H9 (cell line): ENCODE results near the gene TOP3B. TPM values are rescaled to one million over a fixed set of nuclear protein-coding genes. Genes with fewer than 3 reads are reported as not detected.

Source experiments
- DNase-seq: peaks from one replicate; pipeline ENCODE4 v3.0.0-alpha.2; 2017
- H2AFZ ChIP-seq: one replicate; pipeline ENCODE4 v1.6.1; 2013; ENCODE audit warnings: mild to moderate bottlenecking, low read length, control low read depth, moderate library complexity
- H2AK5ac ChIP-seq: 2 replicates; pipeline ENCODE4 v1.6.1; 2013; ENCODE audit warnings: low read length, control low read depth, mixed read lengths; ENCODE audit not compliant: insufficient read length
- H2BK120ac ChIP-seq: one replicate; pipeline ENCODE4 v1.6.1; 2013; ENCODE audit warnings: low read depth, mild to moderate bottlenecking, low read length, control low read depth, inconsistent platforms; ENCODE audit not compliant: poor library complexity, severe bottlenecking
- H2BK12ac ChIP-seq: 2 replicates; pipeline ENCODE4 v1.6.1; 2013; ENCODE audit warnings: low read length, control low read depth, mixed read lengths, low read depth; ENCODE audit not compliant: insufficient read length
- H2BK15ac ChIP-seq: 2 replicates; pipeline ENCODE4 v1.6.1; 2013; ENCODE audit warnings: low read depth, low read length, control low read depth
- H2BK20ac ChIP-seq: one replicate; pipeline ENCODE4 v1.6.1; 2013; ENCODE audit warnings: low read depth, mild to moderate bottlenecking, low read length, control low read depth, inconsistent platforms; ENCODE audit not compliant: poor library complexity, severe bottlenecking
- H2BK5ac ChIP-seq: 2 replicates; pipeline ENCODE4 v1.6.1; 2013; ENCODE audit warnings: low read length, control low read depth, mixed read lengths; ENCODE audit not compliant: insufficient read length
- H3K14ac ChIP-seq: 2 replicates; pipeline ENCODE4 v1.6.1; 2013; ENCODE audit warnings: low read length, control low read depth; ENCODE audit not compliant: insufficient read depth
- H3K18ac ChIP-seq: 2 replicates; pipeline ENCODE4 v1.6.1; 2013; ENCODE audit warnings: low read depth, mild to moderate bottlenecking, mixed read lengths, low read length, control low read depth; ENCODE audit not compliant: insufficient read length
- H3K23ac ChIP-seq: 2 replicates; pipeline ENCODE4 v1.6.1; 2013; ENCODE audit warnings: low read length, control low read depth, mixed read lengths, low read depth; ENCODE audit not compliant: insufficient read length
- H3K23me2 ChIP-seq: 2 replicates; pipeline ENCODE4 v1.6.1; 2013; ENCODE audit warnings: low read depth, mild to moderate bottlenecking, mixed read lengths, low read length, control low read depth; ENCODE audit not compliant: insufficient read length, poor library complexity, severe bottlenecking
- H3K27ac ChIP-seq: 2 replicates; pipeline ENCODE4 v1.5.1; 2013; ENCODE audit warnings: low read length, control low read depth, mixed read lengths, low read depth; ENCODE audit not compliant: insufficient read length
- H3K27me3 ChIP-seq: 2 replicates; pipeline ENCODE4 v1.6.1; 2013; ENCODE audit warnings: low read length, control low read depth, inconsistent platforms; ENCODE audit not compliant: insufficient read depth
- H3K4ac ChIP-seq: 2 replicates; pipeline ENCODE4 v1.6.1; 2013; ENCODE audit warnings: low read depth, mild to moderate bottlenecking, control low read depth, inconsistent platforms, low read length, moderate library complexity
- H3K4me1 ChIP-seq: 2 replicates; pipeline ENCODE4 v1.6.1; 2013; ENCODE audit warnings: low read length, control low read depth, inconsistent platforms; ENCODE audit not compliant: insufficient read depth
- H3K4me2 ChIP-seq: 2 replicates; pipeline ENCODE4 v1.6.1; 2013; ENCODE audit warnings: low read length, control low read depth, mixed read lengths; ENCODE audit not compliant: insufficient read length, insufficient read depth
- H3K56ac ChIP-seq: 2 replicates; pipeline ENCODE4 v1.6.1; 2013; ENCODE audit warnings: low read depth, mild to moderate bottlenecking, mixed read lengths, low read length, control low read depth; ENCODE audit not compliant: insufficient read length
- H3K79me1 ChIP-seq: 2 replicates; pipeline ENCODE4 v1.6.1; 2013; ENCODE audit warnings: low read depth, mild to moderate bottlenecking, moderate library complexity, low read length, control low read depth, inconsistent platforms; ENCODE audit not compliant: insufficient read depth, poor library complexity, severe bottlenecking
- H3K79me2 ChIP-seq: 2 replicates; pipeline ENCODE4 v1.6.1; 2013; ENCODE audit warnings: low read length, control low read depth, inconsistent platforms; ENCODE audit not compliant: insufficient read depth
- H3K9ac ChIP-seq: 2 replicates; pipeline ENCODE4 v1.6.1; 2013; ENCODE audit warnings: low read length, control low read depth, mixed read lengths; ENCODE audit not compliant: insufficient read length; ENCODE audit errors: extremely low read depth
- H3K9me3 ChIP-seq: one replicate; pipeline ENCODE4 v1.6.1; 2013; ENCODE audit warnings: low read depth, low read length, inconsistent platforms; ENCODE audit not compliant: control insufficient read depth
- H3T11ph ChIP-seq: one replicate; pipeline ENCODE4 v1.6.1; 2013; ENCODE audit warnings: mild to moderate bottlenecking, low read length, control low read depth, inconsistent platforms
- H4K20me1 ChIP-seq: one replicate; pipeline ENCODE4 v1.6.1; 2013; ENCODE audit not compliant: control insufficient read depth, insufficient read length, insufficient read depth
- H4K5ac ChIP-seq: 2 replicates; pipeline ENCODE4 v1.6.1; 2013; ENCODE audit warnings: low read depth, mild to moderate bottlenecking, mixed read lengths, low read length, control low read depth; ENCODE audit not compliant: insufficient read length
- H4K8ac ChIP-seq: replicated peaks from 2 replicates; pipeline ENCODE4 v1.6.1; 2013; ENCODE audit warnings: low read length, control low read depth, mixed read lengths, low read depth; ENCODE audit not compliant: insufficient read length
- H4K91ac ChIP-seq: 2 replicates; pipeline ENCODE4 v1.6.1; 2013; ENCODE audit warnings: low read depth, mild to moderate bottlenecking, moderate library complexity, mixed read lengths, low read length, control low read depth; ENCODE audit not compliant: insufficient read length
- H3K27ac Mint-ChIP-seq, 3 experiments: 2 replicates in 2 of 3; 3 replicates in 1 of 3; pipeline ENCODE4 v1.8.0; 2020 to 2021; ENCODE audit warnings: mixed read lengths in 3 of 3, mild to moderate bottlenecking in 1 of 3, moderate library complexity in 1 of 3
- H3K27me3 Mint-ChIP-seq: 2 replicates; pipeline ENCODE4 v1.8.0; 2021; ENCODE audit warnings: low read depth, mild to moderate bottlenecking, moderate library complexity, mixed read lengths
- H3K36me3 Mint-ChIP-seq, 3 experiments: 2 replicates in 2 of 3; 3 replicates in 1 of 3; pipeline ENCODE4 v1.8.0; 2020 to 2021; ENCODE audit warnings: low read depth in 3 of 3, mixed read lengths in 3 of 3; ENCODE audit not compliant: insufficient read depth in 1 of 3
- H3K4me1 Mint-ChIP-seq, 2 experiments: 2 replicates each; pipeline ENCODE4 v1.8.0; 2020; ENCODE audit warnings: mixed read lengths in 2 of 2
- H3K4me3 Mint-ChIP-seq, 2 experiments: 2 replicates in 1 of 2; 3 replicates in 1 of 2; pipeline ENCODE4 v1.8.0; 2020 to 2021; ENCODE audit warnings: mild to moderate bottlenecking in 2 of 2, mixed read lengths in 2 of 2, moderate library complexity in 1 of 2
- H3K9me3 Mint-ChIP-seq, 2 experiments: 2 replicates in 1 of 2; 3 replicates in 1 of 2; pipeline ENCODE4 v1.8.0; 2020; ENCODE audit warnings: mild to moderate bottlenecking in 2 of 2, mixed read lengths in 2 of 2, moderate library complexity in 1 of 2
- CTCF ChIP-seq: fragments of 200-600 bp; sonication (generic); conservative IDR thresholded peaks from 3 replicates; pipeline ENCODE4 v1.8.0; 2021; ENCODE audit warnings: antibody characterized with exemption, mild to moderate bottlenecking
- WGBS: extraction: QIAGEN DNeasy Blood & Tissue Kit; methylation state at CpG from one replicate; pipeline ENCODE4 v1.1.7; 2013; ENCODE audit warnings: missing lambda C conversion rate, low lambda C conversion rate, mixed read lengths; ENCODE audit not compliant: insufficient read length; ENCODE audit errors: extremely low coverage; 5-methylcytosine and 5-hydroxymethylcytosine counted together
- total RNA-seq: library from RNA; stranded (reverse); gene quantifications from 2 replicates; pipeline ENCODE4 v1.2.1, GENCODE V29; 2021

Gene TOP3B
- total RNA-seq, 1 experiment from 2014 or later: 55.2 TPM

DNA sequence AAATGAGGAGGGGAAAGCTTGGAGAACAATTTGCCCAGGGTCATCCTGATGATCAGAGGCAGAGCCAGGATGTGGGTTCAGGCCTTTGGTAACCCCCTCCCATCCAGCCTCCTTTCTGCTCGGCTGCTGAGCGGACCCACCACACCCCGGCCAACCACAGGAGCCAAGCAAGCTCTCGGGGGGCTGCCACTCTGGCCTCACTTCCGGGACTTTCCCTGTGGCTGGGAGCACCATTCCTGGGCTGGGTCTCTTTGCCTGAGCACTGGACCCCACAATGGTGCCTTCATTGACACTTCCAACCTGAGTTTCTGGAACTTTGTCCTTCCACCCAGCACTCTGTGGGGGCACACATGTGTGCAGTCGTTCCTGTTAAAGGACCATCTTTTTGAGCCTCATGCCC, 9.8 kb downstream of the TOP3B start:
- Histone ChIP-seq H2BK15ac (no peak overlapping the region), H3K79me2 (no peaks in the 10 kb centered on the region), H2BK20ac (no peak overlapping the region), H4K5ac (no peak overlapping the region), H3K23ac (no peak overlapping the region), H3K18ac (no peak overlapping the region), H2BK5ac (no peak overlapping the region), H3K4me2 (no peak overlapping the region), H4K8ac (no peak overlapping the region), H3K4ac (no peak overlapping the region), H4K20me1 (no peaks in the 10 kb centered on the region), H3K27me3 (no peaks in the 10 kb centered on the region), H3K23me2 (peaks cover under 1% of the 10 kb centered on the region), H3K4me1 (no peaks in the 10 kb centered on the region), H3K9me3 (no peaks in the 10 kb centered on the region), H2AFZ (no peak overlapping the region), H3K9ac (no peak overlapping the region), H2BK120ac (no peak overlapping the region), H3K14ac (no peak overlapping the region), H3K27ac (no peak overlapping the region), H2BK12ac (no peak overlapping the region), H3T11ph (no peak overlapping the region), H4K91ac (no peak overlapping the region), H3K79me1 (no peaks in the 10 kb centered on the region), H2AK5ac (no peak overlapping the region), H3K56ac (no peak overlapping the region)
- no peaks in the 10 kb centered on the region for H3K9me3 Mint-ChIP-seq
- no peak overlapping the region for H3K27ac Mint-ChIP-seq
- no peaks in the 10 kb centered on the region; the same call in 1 of the 2 replicates for H3K27me3 Mint-ChIP-seq
- no peak for TF ChIP-seq CTCF
- WGBS: no CpG with 5 or more reads among the region's 6 CpGs
- H3K4me1 Mint-ChIP-seq: no peaks in the 10 kb centered on the region
- no peak for DNase-seq
- no peak overlapping the region for H3K4me3 Mint-ChIP-seq
- H3K36me3 Mint-ChIP-seq: peaks cover 41 to 75% (median 64%) of the 10 kb centered on the region in 3 experiments; a peak in 6 of 7 replicates
